Progenitor cell of endocrine pancreas (in vitro differentiated cells): ENCODE data around the gene COL26A1. TPM values are rescaled to one million over a fixed set of nuclear protein-coding genes. Genes with fewer than 3 reads are reported as not detected.
A peak's percentile ranks its signal among the peaks of the same experiment; 100 is the strongest.
"Not testable (repeated sequence)": the region's sequence is repeated elsewhere in the genome, so short reads cannot be mapped to it uniquely, and the experiment has no call there.

Experiments used
- DNase-seq: peaks from one replicate; pipeline ENCODE4 v3.0.0; 2021; ENCODE audit warnings: low spot score; ENCODE audit not compliant: unreplicated experiment
- H3K27ac Mint-ChIP-seq: 2 replicates; pipeline ENCODE4 v1.8.0; 2021; ENCODE audit warnings: mild to moderate bottlenecking, moderate library complexity, mixed read lengths
- H3K27me3 Mint-ChIP-seq: 2 replicates; pipeline ENCODE4 v1.8.0; 2021; ENCODE audit warnings: mixed read lengths
- H3K36me3 Mint-ChIP-seq: 2 replicates; pipeline ENCODE4 v1.8.0; 2022; ENCODE audit warnings: mixed read lengths; ENCODE audit not compliant: insufficient read depth
- H3K4me1 Mint-ChIP-seq: 2 replicates; pipeline ENCODE4 v1.8.0; 2021; ENCODE audit warnings: low read depth, mixed read lengths
- H3K4me3 Mint-ChIP-seq: 2 replicates; pipeline ENCODE4 v1.8.0; 2021; ENCODE audit warnings: low read depth, mild to moderate bottlenecking, moderate library complexity, mixed read lengths
- H3K9me3 Mint-ChIP-seq: 2 replicates; pipeline ENCODE4 v1.8.0; 2021; ENCODE audit warnings: low read depth, mixed read lengths
- CTCF ChIP-seq: fragments of 200-600 bp; sonication (generic); IDR thresholded peaks from one replicate; pipeline ENCODE4 v1.5.0; 2021; ENCODE audit warnings: antibody characterized with exemption, mild to moderate bottlenecking; ENCODE audit not compliant: unreplicated experiment
- total RNA-seq: library from RNA; stranded (reverse); gene quantifications from 2 replicates; pipeline ENCODE4 v1.2.1, GENCODE V29; 2021

The COL26A1 gene
- total RNA-seq, 1 donor from 2014 or later: 46.2 TPM

GRCh38 chr7:101479217-101479616 is 116.5 kb downstream of the COL26A1 start:
- H3K36me3 Mint-ChIP-seq: peaks cover 16% of the 10 kb centered on the region
- H3K27me3 Mint-ChIP-seq: no peaks in the 10 kb centered on the region
- no peak for TF ChIP-seq CTCF
- DNase-seq: no peak
- peaks cover 13% of the 10 kb centered on the region for H3K9me3 Mint-ChIP-seq
- H3K27ac Mint-ChIP-seq: no peak overlapping the region
- H3K4me3 Mint-ChIP-seq: no peak overlapping the region
- H3K4me1 Mint-ChIP-seq: no peaks in the 10 kb centered on the region

GRCh38 chr7:101486056-101486432 is 123.4 kb downstream of the COL26A1 start:
- DNase-seq, H3K4me1 Mint-ChIP-seq, H3K27ac Mint-ChIP-seq, H3K36me3 Mint-ChIP-seq, H3K9me3 Mint-ChIP-seq, H3K4me3 Mint-ChIP-seq, H3K27me3 Mint-ChIP-seq: not testable (repeated sequence)

GRCh38 chr7:101486433-101487104 is 123.9 kb downstream of the COL26A1 start:
- peaks cover under 1% of the 10 kb centered on the region for H3K36me3 Mint-ChIP-seq
- no peaks in the 10 kb centered on the region for H3K9me3 Mint-ChIP-seq
- no peak for DNase-seq
- H3K4me1 Mint-ChIP-seq: peaks cover 6% of the 10 kb centered on the region
- no peak overlapping the region for H3K27ac Mint-ChIP-seq
- no peak for TF ChIP-seq CTCF
- no peak overlapping the region for H3K4me3 Mint-ChIP-seq
- no peaks in the 10 kb centered on the region for H3K27me3 Mint-ChIP-seq

GRCh38 chr7:101487105-101487458 is 124.4 kb downstream of the COL26A1 start:
- no peak overlapping the region for H3K27ac Mint-ChIP-seq

GRCh38 chr7:101487753-101488152 is 125.1 kb downstream of the COL26A1 start:
- TF ChIP-seq CTCF: no peak
- Mint-ChIP-seq H3K27me3 (no peaks in the 10 kb centered on the region), H3K9me3 (no peaks in the 10 kb centered on the region), H3K36me3 (peaks cover 3% of the 10 kb centered on the region), H3K4me3 (no peak overlapping the region), H3K4me1 (peaks cover 6% of the 10 kb centered on the region), H3K27ac (peak overlapping the region; percentile 13)
- no peak for DNase-seq

More at GRCh38 chr7:101487105-101487458, 124.4 kb downstream of the COL26A1 start:
- Mint-ChIP-seq H3K4me1 (peaks cover 6% of the 10 kb centered on the region), H3K9me3 (no peaks in the 10 kb centered on the region), H3K4me3 (no peak overlapping the region), H3K36me3 (peaks cover 3% of the 10 kb centered on the region), H3K27me3 (no peaks in the 10 kb centered on the region)
- no peak for DNase-seq
- TF ChIP-seq CTCF: no peak

GRCh38 chr7:101488826-101489572 is 126.3 kb downstream of the COL26A1 start:
- H3K27me3 Mint-ChIP-seq: no peaks in the 10 kb centered on the region
- peaks cover 3% of the 10 kb centered on the region for H3K36me3 Mint-ChIP-seq
- TF ChIP-seq CTCF: no peak
- peak overlapping the region; percentile 21 for H3K27ac Mint-ChIP-seq
- H3K9me3 Mint-ChIP-seq: no peaks in the 10 kb centered on the region
- H3K4me3 Mint-ChIP-seq: no peak overlapping the region
- peaks cover 6% of the 10 kb centered on the region for H3K4me1 Mint-ChIP-seq
- DNase-seq: no peak

- H3K9me3 Mint-ChIP-seq, DNase-seq: not testable (repeated sequence)
These were observed 127.8 kb downstream of the COL26A1 start for GRCh38 chr7:101490439-101490838.

GRCh38 chr7:101491442-101491841 is 128.8 kb downstream of the COL26A1 start:
- not testable (repeated sequence) for H3K4me1 Mint-ChIP-seq, H3K27me3 Mint-ChIP-seq, DNase-seq, H3K4me3 Mint-ChIP-seq, H3K36me3 Mint-ChIP-seq, H3K9me3 Mint-ChIP-seq, H3K27ac Mint-ChIP-seq

More at GRCh38 chr7:101490439-101490838, 127.8 kb downstream of the COL26A1 start:
- H3K36me3 Mint-ChIP-seq, H3K4me1 Mint-ChIP-seq, H3K27ac Mint-ChIP-seq, H3K27me3 Mint-ChIP-seq, H3K4me3 Mint-ChIP-seq: not testable (repeated sequence)
